Endodermal cell (in vitro differentiated cells): ENCODE data around the gene FNBP1. TPM values are rescaled to one million over a fixed set of nuclear protein-coding genes. Genes with fewer than 3 reads are reported as not detected.

Experiments
- DNase-seq: peaks from one replicate; pipeline ENCODE4 v3.0.0-alpha.2; 2017
- H3K27ac ChIP-seq: 2 replicates; pipeline ENCODE4 v1.5.1; 2013; ENCODE audit warnings: mild to moderate bottlenecking, low read depth, low read length, moderate library complexity
- H3K27me3 ChIP-seq: 2 replicates; pipeline ENCODE4 v1.6.1; 2013; ENCODE audit warnings: mild to moderate bottlenecking, low read length, moderate library complexity; ENCODE audit not compliant: insufficient read depth, control insufficient read depth, poor library complexity, severe bottlenecking
- H3K36me3 ChIP-seq: 2 replicates; pipeline ENCODE4 v1.7.0; 2013; ENCODE audit warnings: mild to moderate bottlenecking, low read length, moderate library complexity; ENCODE audit not compliant: control insufficient read depth, insufficient read depth
- H3K4me1 ChIP-seq: one replicate; pipeline ENCODE4 v1.7.0; 2013; ENCODE audit warnings: low read length; ENCODE audit not compliant: control insufficient read depth, insufficient read depth
- H3K4me3 ChIP-seq: 2 replicates; pipeline ENCODE4 v1.5.1; 2013; ENCODE audit warnings: mild to moderate bottlenecking, low read length, moderate library complexity
- H3K9ac ChIP-seq: 2 replicates; pipeline ENCODE4 v1.6.1; 2013; ENCODE audit warnings: mild to moderate bottlenecking, low read length, moderate library complexity; ENCODE audit not compliant: poor library complexity, severe bottlenecking; ENCODE audit errors: extremely low read depth
- H3K9me3 ChIP-seq: 2 replicates; pipeline ENCODE4 v1.6.1; 2013; ENCODE audit warnings: mild to moderate bottlenecking, low read length, moderate library complexity; ENCODE audit not compliant: control insufficient read depth
- H3K27ac Mint-ChIP-seq: 2 replicates; pipeline ENCODE4 v1.8.0; 2020; ENCODE audit warnings: mixed read lengths
- H3K27me3 Mint-ChIP-seq: 2 replicates; pipeline ENCODE4 v1.8.0; 2021; ENCODE audit warnings: mild to moderate bottlenecking, mixed read lengths; ENCODE audit not compliant: insufficient read depth
- H3K36me3 Mint-ChIP-seq: 2 replicates; pipeline ENCODE4 v1.8.0; 2020; ENCODE audit warnings: low read depth, mixed read lengths
- H3K4me1 Mint-ChIP-seq: 2 replicates; pipeline ENCODE4 v1.8.0; 2020; ENCODE audit warnings: mixed read lengths
- H3K4me3 Mint-ChIP-seq: 2 replicates; pipeline ENCODE4 v1.8.0; 2020; ENCODE audit warnings: mild to moderate bottlenecking, moderate library complexity, mixed read lengths
- H3K9me3 Mint-ChIP-seq: 2 replicates; pipeline ENCODE4 v1.8.0; 2020; ENCODE audit warnings: mild to moderate bottlenecking, mixed read lengths
- CTCF ChIP-seq: fragments of 200-600 bp; sonication (generic); conservative IDR thresholded peaks from 2 replicates; pipeline ENCODE4 v1.5.0; 2021; ENCODE audit warnings: antibody characterized with exemption, mild to moderate bottlenecking
- WGBS, 2 experiments: methylation state at CpG; one replicate each; pipeline versions ENCODE4 v1.1.5 to v1.1.7; 2013; ENCODE audit warnings: missing lambda C conversion rate in 2 of 2, mixed read lengths in 1 of 2; ENCODE audit not compliant: insufficient coverage in 1 of 2, insufficient read length in 1 of 2; 5-methylcytosine and 5-hydroxymethylcytosine counted together
- total RNA-seq, 2 donors: library from RNA; stranded (reverse); fragmentation: NEBNext Ultra II Directional in 1 of 2; extraction: Animal tissue kit (Norgen Biotek cat#: 25700) in 1 of 2; gene quantifications; 2 replicates in 1 of 2; 3 replicates in 1 of 2; pipeline ENCODE4 v1.2.1, GENCODE V29; 2021

Gene FNBP1
- total RNA-seq, 2 donors from 2014 or later = 41.4 to 43.3 TPM

GRCh38 chr9:129909851-129910250 lies 133.1 kb downstream of the FNBP1 start:
- Histone ChIP-seq H3K9ac (no peak overlapping the region), H3K4me3 (no peak overlapping the region), H3K36me3 (peaks cover 23% of the 10 kb centered on the region), H3K27me3 (no peaks in the 10 kb centered on the region), H3K4me1 (peaks cover 3% of the 10 kb centered on the region), H3K27ac (no peak overlapping the region), H3K9me3 (no peaks in the 10 kb centered on the region)
- Mint-ChIP-seq H3K27me3 (no peaks in the 10 kb centered on the region), H3K9me3 (peaks cover 2% of the 10 kb centered on the region), H3K36me3 (peaks cover 30% of the 10 kb centered on the region), H3K27ac (no peak overlapping the region), H3K4me1 (no peaks in the 10 kb centered on the region), H3K4me3 (no peak overlapping the region)
- TF ChIP-seq CTCF = no peak
- no peak for DNase-seq
- 93% methylated on average over 9 of the region's 9 CpGs for WGBS, 2 experiments

GRCh38 chr9:129908906-129909305 lies 134.1 kb downstream of the FNBP1 start:
- Histone ChIP-seq H3K27ac (no peak overlapping the region), H3K4me3 (no peak overlapping the region), H3K4me1 (peaks cover 3% of the 10 kb centered on the region), H3K9ac (no peak overlapping the region), H3K36me3 (peaks cover 23% of the 10 kb centered on the region), H3K9me3 (no peaks in the 10 kb centered on the region), H3K27me3 (no peaks in the 10 kb centered on the region)
- peaks cover 2% of the 10 kb centered on the region for H3K9me3 Mint-ChIP-seq
- H3K36me3 Mint-ChIP-seq = peaks cover 33% of the 10 kb centered on the region
- TF ChIP-seq CTCF = no peak
- no peaks in the 10 kb centered on the region for H3K27me3 Mint-ChIP-seq
- H3K4me3 Mint-ChIP-seq = no peak overlapping the region
- no peak overlapping the region for H3K27ac Mint-ChIP-seq
- H3K4me1 Mint-ChIP-seq = no peaks in the 10 kb centered on the region
- 75 to 79% methylated on average over 3 to 4 of the region's 4 CpGs for whole genome bisulfite sequencing, 2 experiments
- DNase-seq = no peak

- no peaks in the 10 kb centered on the region for H3K27me3 Mint-ChIP-seq
- peaks cover 2% of the 10 kb centered on the region for H3K9me3 Mint-ChIP-seq
- Histone ChIP-seq H3K27ac (no peak overlapping the region), H3K4me3 (no peak overlapping the region), H3K9me3 (no peaks in the 10 kb centered on the region), H3K36me3 (peaks cover 27% of the 10 kb centered on the region), H3K9ac (no peak overlapping the region), H3K27me3 (no peaks in the 10 kb centered on the region), H3K4me1 (peaks cover 3% of the 10 kb centered on the region)
- H3K4me1 Mint-ChIP-seq = no peaks in the 10 kb centered on the region
- 96 to 100% methylated on average over 3 to 4 of the region's 4 CpGs for WGBS, 2 experiments
- no peak overlapping the region for H3K4me3 Mint-ChIP-seq
- no peak for TF ChIP-seq CTCF
- DNase-seq = no peak
- H3K36me3 Mint-ChIP-seq = peaks cover 39% of the 10 kb centered on the region
- H3K27ac Mint-ChIP-seq = no peak overlapping the region
Measured at GRCh38 chr9:129907201-129907600, 135.8 kb downstream of the FNBP1 start.
